Smooth muscle cell (in vitro differentiated cells): ENCODE data around the gene ADIRF. TPM values are rescaled to one million over a fixed set of nuclear protein-coding genes. Genes with fewer than 3 reads are reported as not detected.
"Not testable (repeated sequence)": the region's sequence is repeated elsewhere in the genome, so short reads cannot be mapped to it uniquely, and the experiment has no call there.

ENCODE experiments used
- DNase-seq: peaks from one replicate; lab custom pipeline; 2025; ENCODE audit not compliant: unreplicated experiment; lab: John Stamatoyannopoulos, UW
- H2AFZ ChIP-seq: fragments of 200-600 bp; sonication (generic); 2 replicates; pipeline ENCODE4 v1.6.0; 2016; ENCODE audit warnings: antibody characterized with exemption, low read depth, mild to moderate bottlenecking
- H3F3A ChIP-seq: fragments of 200-600 bp; sonication (generic); 2 replicates; pipeline ENCODE4 v1.6.0; 2017; ENCODE audit warnings: antibody characterized with exemption, low read depth
- H3K27ac ChIP-seq: fragments of 200-600 bp; sonication (generic); 2 replicates; pipeline ENCODE4 v1.5.1; 2016; ENCODE audit warnings: low read depth, mild to moderate bottlenecking
- H3K27me3 ChIP-seq: fragments of 200-600 bp; sonication (generic); 2 replicates; pipeline ENCODE4 v1.6.1; 2016; ENCODE audit warnings: low read depth, mild to moderate bottlenecking
- H3K36me3 ChIP-seq: fragments of 200-600 bp; sonication (generic); 2 replicates; pipeline ENCODE4 v1.5.1; 2016; ENCODE audit warnings: low read depth
- H3K4me1 ChIP-seq: fragments of 200-600 bp; sonication (generic); 2 replicates; pipeline ENCODE4 v1.5.1; 2016; ENCODE audit warnings: low read depth
- H3K4me2 ChIP-seq: fragments of 200-600 bp; sonication (generic); 2 replicates; pipeline ENCODE4 v1.6.0; 2016; ENCODE audit warnings: mild to moderate bottlenecking
- H3K4me3 ChIP-seq: fragments of 200-600 bp; sonication (generic); 2 replicates; pipeline ENCODE4 v1.5.1; 2016; ENCODE audit warnings: mild to moderate bottlenecking
- H3K79me2 ChIP-seq: fragments of 200-600 bp; sonication (generic); 2 replicates; pipeline ENCODE4 v1.6.0; 2016; ENCODE audit warnings: low read depth, mild to moderate bottlenecking
- H3K9ac ChIP-seq: fragments of 200-600 bp; sonication (generic); 2 replicates; pipeline ENCODE4 v1.6.0; 2016; ENCODE audit warnings: low read depth
- H3K9me3 ChIP-seq: fragments of 200-600 bp; sonication (generic); replicated peaks from 2 replicates; pipeline ENCODE4 v1.5.1; 2016; ENCODE audit warnings: low read depth
- H4K20me1 ChIP-seq: fragments of 200-600 bp; sonication (generic); 2 replicates; pipeline ENCODE4 v1.6.0; 2016; ENCODE audit warnings: low read depth
- WGBS: methylation state at CpG from one replicate; pipeline ENCODE4 v1.1.7; 2016; ENCODE audit warnings: low lambda C conversion rate; 5-methylcytosine and 5-hydroxymethylcytosine counted together
- polyA plus RNA-seq: library from polyadenylated mRNA; unstranded; fragments of >200 nt; fragmentation: Nextera tagmentation; extraction: Ambion mirVana; gene quantifications from 2 replicates; pipeline ENCODE4 v1.2.1, GENCODE V29; 2016
- total RNA-seq: library from RNA; depleted of rRNA; stranded (reverse); fragments of >200 nt; gene quantifications from 2 replicates; pipeline ENCODE4 v1.2.3, GENCODE V29; 2014
- TF ChIP-seq, protein P1 (sequence below): fragments of 200-600 bp; sonication (generic); IDR thresholded peaks from 2 replicates; pipeline ENCODE4 v1.5.1; 2017; ENCODE audit warnings: borderline replicate concordance, mild to moderate bottlenecking, antibody characterized with exemption; ENCODE audit not compliant: insufficient read depth, poor library complexity, severe bottlenecking

The ADIRF gene
- total and polyA plus RNA-seq, 2 experiments from 2014 or later = 0.99 TPM; not detected in 1

DNA sequence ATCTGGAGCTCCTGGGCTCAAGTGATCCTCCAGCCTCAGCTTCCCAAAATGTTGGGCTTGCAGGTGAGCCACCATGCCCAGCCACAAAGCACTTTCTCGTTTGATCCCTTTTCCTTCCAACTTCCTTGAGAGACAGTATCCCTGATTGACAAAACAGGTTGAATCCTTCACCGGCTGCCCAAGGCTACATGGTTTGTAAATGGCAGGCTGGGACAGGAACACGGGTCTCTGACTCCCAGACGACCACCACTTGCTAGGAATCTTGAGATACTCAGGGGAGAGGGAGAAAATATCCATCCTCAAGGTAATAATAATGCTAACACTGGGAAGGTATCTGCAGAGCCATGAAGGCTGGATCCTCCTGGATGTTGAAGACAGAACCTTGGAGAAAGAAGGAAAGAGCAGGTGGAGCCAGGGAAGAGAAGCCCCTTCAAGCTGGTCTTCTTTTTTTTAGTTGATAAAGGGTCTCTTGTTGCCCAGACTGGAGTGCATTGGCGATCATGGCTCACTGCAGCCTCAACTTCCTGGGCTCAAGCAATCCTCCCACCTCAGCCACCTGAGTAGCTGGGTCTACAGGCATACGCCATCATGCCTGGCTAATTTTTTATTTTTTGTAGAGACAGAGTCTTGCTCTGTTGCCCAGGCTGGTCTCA, 30.7 kb upstream of the ADIRF start:
- Histone ChIP-seq H3K9ac (no peak overlapping the region), H3K27me3 (no peaks in the 10 kb centered on the region), H3K4me1 (no peaks in the 10 kb centered on the region), H3K27ac (no peak overlapping the region), H3K4me3 (no peak overlapping the region), H3K9me3 (no peaks in the 10 kb centered on the region), H4K20me1 (no peaks in the 10 kb centered on the region), H3K4me2 (no peak overlapping the region), H3K36me3 (no peaks in the 10 kb centered on the region), H2AFZ (no peak overlapping the region), H3K79me2 (no peaks in the 10 kb centered on the region), H3F3A (peaks cover 14% of the 10 kb centered on the region)
- no peak for DNase-seq
- TF ChIP-seq, protein P1, sequence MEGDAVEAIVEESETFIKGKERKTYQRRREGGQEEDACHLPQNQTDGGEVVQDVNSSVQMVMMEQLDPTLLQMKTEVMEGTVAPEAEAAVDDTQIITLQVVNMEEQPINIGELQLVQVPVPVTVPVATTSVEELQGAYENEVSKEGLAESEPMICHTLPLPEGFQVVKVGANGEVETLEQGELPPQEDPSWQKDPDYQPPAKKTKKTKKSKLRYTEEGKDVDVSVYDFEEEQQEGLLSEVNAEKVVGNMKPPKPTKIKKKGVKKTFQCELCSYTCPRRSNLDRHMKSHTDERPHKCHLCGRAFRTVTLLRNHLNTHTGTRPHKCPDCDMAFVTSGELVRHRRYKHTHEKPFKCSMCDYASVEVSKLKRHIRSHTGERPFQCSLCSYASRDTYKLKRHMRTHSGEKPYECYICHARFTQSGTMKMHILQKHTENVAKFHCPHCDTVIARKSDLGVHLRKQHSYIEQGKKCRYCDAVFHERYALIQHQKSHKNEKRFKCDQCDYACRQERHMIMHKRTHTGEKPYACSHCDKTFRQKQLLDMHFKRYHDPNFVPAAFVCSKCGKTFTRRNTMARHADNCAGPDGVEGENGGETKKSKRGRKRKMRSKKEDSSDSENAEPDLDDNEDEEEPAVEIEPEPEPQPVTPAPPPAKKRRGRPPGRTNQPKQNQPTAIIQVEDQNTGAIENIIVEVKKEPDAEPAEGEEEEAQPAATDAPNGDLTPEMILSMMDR = no peak
- WGBS = 79% methylated on average over 6 of the region's 6 CpGs

DNA sequence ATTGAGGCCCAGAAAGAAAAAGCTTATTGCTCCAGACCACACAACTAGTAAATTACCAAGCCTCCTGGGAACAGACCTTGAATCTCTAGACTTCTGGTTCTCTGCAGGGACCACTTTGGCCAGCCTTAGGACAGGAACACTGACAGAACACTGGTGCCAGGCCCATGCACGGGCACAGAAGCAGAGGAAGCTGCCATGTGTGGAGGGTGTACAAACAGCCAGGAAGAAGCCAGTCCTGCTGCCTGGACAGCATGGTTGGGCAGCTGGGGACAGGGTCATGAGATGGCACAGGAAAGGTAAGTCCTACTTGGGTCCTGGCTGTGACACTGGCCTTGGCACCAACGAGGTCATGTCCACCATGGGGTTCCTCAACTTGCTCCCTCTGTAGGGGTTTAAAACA, 30.0 kb upstream of the ADIRF start:
- H3K27ac ChIP-seq = no peak overlapping the region
- H3K9me3 ChIP-seq = no peaks in the 10 kb centered on the region
- H3K4me2 ChIP-seq = no peak overlapping the region
- 89% methylated on average over 2 of the region's 2 CpGs for WGBS
- no peak overlapping the region for H3K9ac ChIP-seq
- no peaks in the 10 kb centered on the region for H3K27me3 ChIP-seq
- no peaks in the 10 kb centered on the region for H4K20me1 ChIP-seq
- DNase-seq = no peak
- no peaks in the 10 kb centered on the region for H3K36me3 ChIP-seq
- no peak overlapping the region for H3K4me3 ChIP-seq
- H3F3A ChIP-seq = peaks cover 14% of the 10 kb centered on the region
- H3K4me1 ChIP-seq = no peaks in the 10 kb centered on the region
- H2AFZ ChIP-seq = no peak overlapping the region
- TF ChIP-seq, protein P1 = no peak
- no peaks in the 10 kb centered on the region for H3K79me2 ChIP-seq

DNA sequence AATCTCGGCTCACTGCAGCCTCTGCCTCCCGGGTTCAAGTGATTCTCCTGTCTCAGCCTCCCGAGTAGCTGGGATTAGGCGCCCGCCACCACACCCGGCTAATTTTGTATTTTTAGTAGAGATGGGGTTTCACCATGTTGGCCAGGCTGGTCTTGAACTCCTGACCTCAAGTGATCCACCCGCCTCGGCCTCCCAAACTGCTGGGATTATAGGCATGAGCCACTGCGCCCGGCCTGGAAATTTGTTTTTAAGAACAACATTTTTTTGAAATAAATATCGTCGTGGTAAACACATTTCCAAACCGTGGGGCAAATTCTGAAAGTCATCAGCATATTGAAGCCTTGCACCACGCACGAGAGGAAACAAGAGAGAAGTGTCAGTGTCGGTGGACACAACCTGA, 28.2 kb upstream of the ADIRF start:
- not testable (repeated sequence) for H3K9ac ChIP-seq, H3K4me2 ChIP-seq, H3K79me2 ChIP-seq, H2AFZ ChIP-seq, H3K9me3 ChIP-seq, H3K27ac ChIP-seq, H4K20me1 ChIP-seq, H3K4me1 ChIP-seq, H3K36me3 ChIP-seq, H3K4me3 ChIP-seq, DNase-seq, H3K27me3 ChIP-seq
- peaks cover 14% of the 10 kb centered on the region for H3F3A ChIP-seq
- WGBS = 95% methylated on average over 16 of the region's 16 CpGs

DNA sequence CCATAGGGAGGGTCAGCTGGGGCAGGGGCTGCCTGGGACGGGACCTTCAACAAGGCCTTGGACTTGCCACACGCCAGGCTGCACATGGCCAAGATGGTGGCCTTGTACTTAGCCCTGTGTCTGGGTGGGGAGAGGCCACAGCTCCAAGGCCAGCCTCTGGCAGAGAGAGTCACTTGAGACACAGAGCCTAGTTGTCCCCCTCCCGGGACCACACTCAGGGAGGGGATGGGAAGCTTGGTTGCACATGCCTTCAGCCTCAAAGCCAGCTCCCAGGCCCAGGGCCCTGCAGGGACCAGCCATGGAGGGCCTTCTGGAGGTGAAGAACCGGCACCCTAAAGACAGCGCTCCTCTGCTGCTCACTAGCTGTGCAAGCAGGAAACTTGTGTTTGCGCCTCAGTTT, 27.6 kb upstream of the ADIRF start:
- H3K9me3 ChIP-seq = no peaks in the 10 kb centered on the region
- no peaks in the 10 kb centered on the region for H3K27me3 ChIP-seq
- no peaks in the 10 kb centered on the region for H3K4me1 ChIP-seq
- no peak overlapping the region for H3K4me3 ChIP-seq
- no peak overlapping the region for H3K4me2 ChIP-seq
- no peak overlapping the region for H3K9ac ChIP-seq
- TF ChIP-seq, protein P1 = peak; percentile 2
- H3K36me3 ChIP-seq = no peaks in the 10 kb centered on the region
- 94% methylated on average over 6 of the region's 6 CpGs for WGBS
- no peak overlapping the region for H2AFZ ChIP-seq
- DNase-seq = no peak
- H3F3A ChIP-seq = peaks cover 14% of the 10 kb centered on the region
- no peak overlapping the region for H3K27ac ChIP-seq
- H3K79me2 ChIP-seq = no peaks in the 10 kb centered on the region
- H4K20me1 ChIP-seq = no peaks in the 10 kb centered on the region
